Effector CD8-positive, alpha-beta T cell (primary cell): ENCODE data around the gene ZNF621.

Experiments used
- DNase-seq: peaks from one replicate; lab custom pipeline; 2025; lab: John Stamatoyannopoulos, UW
- total RNA-seq, 4 experiments: gene quantifications; one replicate each; lab custom pipeline; 2026; lab: John Stamatoyannopoulos, UW

Gene ZNF621
- 38.1 to 74.5 (median 53.5) reads per million in 4 experiments for total RNA-seq

DNA sequence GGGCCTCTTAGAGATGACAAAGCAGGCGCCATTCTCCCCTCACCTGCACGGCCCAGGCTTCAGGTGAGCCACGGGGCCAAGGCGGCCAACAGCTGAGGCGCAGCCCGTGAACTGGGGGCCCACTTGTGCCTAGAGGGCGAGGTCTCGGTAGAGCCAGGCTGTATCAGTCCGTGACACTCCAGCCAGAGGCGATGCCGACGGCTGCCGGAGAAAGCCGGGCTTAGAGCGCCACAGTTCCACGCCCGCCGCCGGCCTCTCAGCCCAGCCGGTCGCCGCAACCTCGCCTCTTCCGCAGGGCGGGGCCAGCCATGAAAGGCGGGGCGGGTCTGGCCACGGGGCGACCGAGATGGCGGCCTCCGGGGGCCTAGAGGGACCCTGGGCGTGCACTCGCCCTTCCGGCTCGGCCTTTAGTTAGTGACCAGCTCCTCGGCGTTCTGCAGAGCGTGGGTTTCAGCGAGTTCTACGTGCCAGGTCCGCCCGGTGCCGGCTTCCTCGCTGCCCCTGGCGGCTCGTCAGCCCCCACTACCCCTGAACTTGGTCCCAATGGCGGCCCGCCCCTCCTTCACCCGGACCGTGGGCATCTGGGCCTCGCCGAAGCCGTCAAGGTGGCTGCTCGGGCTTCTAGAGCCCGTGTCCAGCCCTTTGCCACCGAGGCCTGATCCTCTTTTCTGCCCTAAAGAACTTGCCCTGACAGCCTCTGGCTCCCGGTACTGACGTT, at the start of gene ZNF621:
ZNF621 (plus strand) TSS at position 393 of the 718 bp plus-strand sequence. CDS start 881 bp downstream, outside the sequence.
- peak; percentile 64 for DNase-seq

- DNase-seq = peak; percentile 18
Measured at GRCh38 chr3:40476478-40477470, 48.0 kb upstream of the ZNF621 start, which contains the start of gene ZNF619. Gene ZNF619 (plus strand): TSS chr3:40477122. CDS start chr3:40477980, 858 bp downstream.

DNA sequence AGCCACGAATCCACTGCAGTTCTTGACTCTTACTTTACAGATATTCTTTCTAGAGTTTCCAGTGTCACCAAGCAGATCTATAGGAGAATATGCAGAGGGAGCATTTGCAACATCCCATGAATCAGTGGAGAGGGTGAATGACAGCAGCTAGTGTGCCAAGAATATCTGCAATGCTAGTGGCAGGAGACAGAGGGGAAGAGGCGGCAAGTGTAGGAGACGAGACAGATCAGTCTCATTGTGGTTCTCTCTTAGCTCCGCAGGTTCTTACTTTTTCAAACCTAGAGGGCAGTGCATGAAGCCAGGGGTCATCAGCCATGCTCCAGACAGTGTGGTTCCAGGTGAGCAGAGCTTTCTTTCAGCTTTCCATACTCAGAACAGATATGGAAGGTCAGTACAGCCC, 47.1 kb upstream of the ZNF621 start:
- no peak for DNase-seq

DNA sequence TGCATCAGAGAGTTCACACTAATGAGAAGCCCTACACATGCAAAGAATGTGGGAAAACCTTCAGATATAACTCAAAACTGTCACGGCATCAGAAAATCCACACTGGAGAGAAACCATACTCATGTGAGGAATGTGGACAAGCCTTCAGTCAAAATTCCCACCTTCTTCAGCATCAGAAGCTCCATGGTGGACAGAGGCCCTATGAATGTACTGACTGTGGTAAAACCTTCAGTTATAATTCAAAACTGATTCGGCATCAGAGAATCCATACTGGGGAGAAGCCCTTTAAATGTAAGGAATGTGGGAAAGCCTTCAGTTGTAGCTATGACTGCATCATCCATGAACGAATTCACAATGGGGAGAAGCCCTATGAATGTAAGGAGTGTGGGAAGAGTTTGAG, 37.6 kb upstream of the ZNF621 start:
- DNase-seq = no peak

DNA sequence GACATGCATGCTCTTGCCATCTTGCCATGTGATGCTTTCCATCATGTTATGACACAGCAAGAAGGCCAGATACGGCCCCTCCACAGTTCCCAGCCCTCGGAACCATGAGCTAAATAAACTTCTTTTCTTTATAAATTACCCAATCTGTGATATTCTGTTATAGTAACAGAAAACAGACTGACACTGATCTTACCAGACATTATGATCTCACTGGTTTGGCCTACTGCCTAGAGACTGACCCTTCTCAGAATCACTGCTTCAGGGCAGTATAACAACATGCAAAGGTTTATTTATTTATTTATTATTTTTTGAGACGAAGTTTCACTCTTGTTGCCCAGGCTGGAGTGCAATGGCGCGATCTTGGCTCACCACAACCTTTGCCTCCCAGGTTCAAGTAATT, 33.8 kb upstream of the ZNF621 start:
- no peak for DNase-seq

GRCh38 chr3:40494698-40495097, 30.1 kb upstream of the ZNF621 start:
- DNase-seq = no peak

- DNase-seq = no peak
Measured at GRCh38 chr3:40497288-40497687, 27.5 kb upstream of the ZNF621 start.

GRCh38 chr3:40499952-40500351, 24.8 kb upstream of the ZNF621 start:
- no peak for DNase-seq

- DNase-seq = no peak
Measured at GRCh38 chr3:40502034-40502433, 22.7 kb upstream of the ZNF621 start.

DNA sequence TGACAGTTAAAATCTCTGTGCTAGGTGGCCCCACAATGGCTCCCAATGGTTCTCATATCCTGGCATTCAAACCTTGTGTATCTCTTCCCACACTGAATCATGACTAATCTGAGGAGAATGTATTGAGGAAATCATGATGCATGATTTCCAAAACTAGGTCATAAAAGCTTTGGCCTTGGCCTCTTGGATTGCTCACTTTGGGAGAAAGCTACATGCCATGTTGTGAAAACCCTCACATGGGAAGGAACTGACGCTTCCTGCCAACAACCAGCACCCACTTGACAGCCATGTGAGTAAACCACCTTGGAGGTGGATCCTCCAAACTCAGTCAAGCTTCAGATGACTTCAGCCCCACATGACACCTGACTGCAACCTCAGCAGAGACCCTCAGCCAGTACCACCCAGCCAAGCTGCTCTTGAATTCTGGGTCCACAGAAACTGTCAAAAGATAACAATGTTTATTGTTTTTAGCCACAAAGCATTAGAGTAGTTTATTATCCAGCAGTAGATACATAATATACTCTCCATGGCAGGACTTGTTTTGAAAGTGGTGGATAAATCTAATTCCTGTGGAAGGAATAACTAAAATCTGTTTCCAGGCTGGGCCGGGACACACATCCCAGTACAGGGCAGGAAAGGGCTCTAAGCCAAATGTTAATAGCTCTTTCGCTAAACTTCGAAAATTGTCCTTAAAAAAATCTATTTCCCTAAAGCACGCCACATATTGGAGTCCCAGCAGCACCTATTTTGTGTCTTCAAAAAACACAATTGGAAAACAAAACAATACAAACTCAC, 19.9 kb upstream of the ZNF621 start:
- DNase-seq = no peak

- DNase-seq = peak; percentile 26
Measured at GRCh38 chr3:40505599-40506462, 18.9 kb upstream of the ZNF621 start, which contains the start of gene ZNF620. Gene ZNF620 (plus strand): TSS chr3:40506039. CDS start chr3:40506353, 314 bp downstream.

DNA sequence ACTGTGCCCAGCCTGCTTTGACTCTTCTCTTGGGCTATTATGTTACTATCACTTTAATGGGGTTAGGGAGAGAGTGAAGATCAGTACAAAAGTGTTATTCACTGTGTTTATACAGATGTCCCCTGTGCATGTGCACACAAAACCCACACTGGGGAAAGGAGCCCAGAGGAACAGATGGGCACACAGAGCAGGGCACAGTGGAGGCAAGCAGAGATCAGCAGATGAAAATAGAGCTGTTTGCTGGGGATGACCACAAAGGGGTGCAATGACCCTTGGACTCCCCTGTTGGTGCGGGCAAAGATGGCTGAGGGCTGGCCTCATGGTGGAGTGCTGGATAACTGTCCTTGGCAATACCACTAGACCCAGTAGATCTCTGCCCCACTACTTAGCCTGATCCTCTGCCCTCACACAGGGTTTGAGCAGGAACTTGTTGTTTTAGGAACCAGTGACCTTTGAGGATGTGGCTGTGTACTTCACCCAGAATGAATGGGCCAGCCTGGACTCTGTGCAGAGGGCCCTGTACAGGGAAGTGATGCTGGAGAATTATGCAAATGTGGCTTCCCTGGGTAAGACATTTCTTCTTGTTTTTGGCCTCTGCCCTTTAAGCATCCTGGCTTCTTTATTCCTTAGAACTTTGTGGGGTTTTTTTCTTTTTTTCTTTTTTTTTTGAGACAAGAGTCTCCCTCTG, 13.6 kb upstream of the ZNF621 start:
- DNase-seq = no peak

DNA sequence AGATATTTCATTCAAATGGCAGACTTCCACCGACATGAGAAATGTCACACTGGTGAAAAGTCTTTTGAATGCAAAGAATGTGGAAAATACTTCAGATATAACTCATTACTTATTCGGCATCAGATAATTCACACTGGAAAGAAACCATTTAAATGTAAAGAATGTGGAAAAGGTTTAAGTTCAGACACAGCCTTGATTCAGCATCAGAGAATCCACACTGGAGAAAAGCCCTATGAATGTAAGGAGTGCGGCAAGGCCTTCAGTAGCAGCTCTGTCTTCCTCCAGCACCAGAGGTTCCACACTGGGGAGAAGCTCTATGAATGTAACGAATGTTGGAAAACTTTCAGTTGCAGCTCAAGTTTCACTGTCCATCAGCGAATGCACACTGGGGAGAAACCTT, 8.6 kb upstream of the ZNF621 start:
- DNase-seq = no peak

DNA sequence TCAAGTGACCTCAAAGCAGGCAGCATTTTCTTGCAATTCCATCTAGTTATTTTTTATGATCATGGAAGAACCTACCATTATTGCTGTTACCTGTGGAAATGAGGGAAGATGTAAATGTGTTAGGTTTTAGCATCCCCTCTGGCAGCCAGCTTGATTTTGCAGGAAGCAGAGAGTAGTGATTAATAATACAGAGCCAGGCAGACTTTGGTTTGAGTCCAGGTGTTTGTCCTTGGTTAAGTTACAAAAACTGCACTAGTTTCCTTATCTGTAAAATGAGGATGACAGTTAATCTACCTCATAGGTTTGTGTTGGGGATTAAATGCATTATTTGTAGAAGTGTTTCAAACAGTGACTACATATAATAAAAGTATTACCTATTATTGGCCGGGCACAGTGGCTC, 6.7 kb upstream of the ZNF621 start:
- no peak for DNase-seq

DNA sequence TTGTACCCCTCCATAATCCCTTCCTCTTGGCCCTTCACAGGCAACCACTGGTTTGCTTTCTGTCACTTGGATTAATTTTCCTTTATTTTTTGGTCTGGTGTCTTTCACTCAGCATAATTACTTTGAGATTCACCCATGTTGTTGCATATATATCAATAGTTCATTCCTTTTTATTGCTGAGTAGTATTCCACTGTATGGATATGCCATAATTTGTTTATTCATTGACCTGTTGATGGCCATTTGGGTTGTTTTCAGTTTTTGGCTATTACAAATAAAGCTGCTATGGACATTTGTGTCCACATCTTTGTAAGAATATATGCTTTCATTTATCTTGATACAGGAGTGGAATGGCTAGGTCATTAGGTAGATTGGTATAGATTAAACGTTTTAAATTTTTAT, 5.9 kb upstream of the ZNF621 start:
- DNase-seq = no peak

DNA sequence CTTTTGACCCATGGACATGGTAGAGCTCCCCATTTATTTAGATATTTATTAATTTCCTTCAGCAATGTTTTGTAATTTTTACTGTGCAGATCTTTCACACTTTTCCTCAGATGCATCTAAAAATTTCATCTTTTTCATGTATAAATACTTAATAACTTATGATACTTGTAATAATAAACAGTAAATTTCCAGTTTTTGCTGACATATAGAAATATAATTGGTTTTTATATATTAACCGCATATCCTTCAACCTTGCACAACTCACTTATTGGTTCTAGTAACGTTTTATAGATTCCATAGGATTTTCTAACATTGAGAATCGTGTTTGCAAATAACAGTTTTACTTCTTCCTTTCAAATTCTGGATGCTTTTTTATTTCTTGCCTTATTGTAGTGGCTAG, 3.5 kb upstream of the ZNF621 start:
- DNase-seq = no peak

DNA sequence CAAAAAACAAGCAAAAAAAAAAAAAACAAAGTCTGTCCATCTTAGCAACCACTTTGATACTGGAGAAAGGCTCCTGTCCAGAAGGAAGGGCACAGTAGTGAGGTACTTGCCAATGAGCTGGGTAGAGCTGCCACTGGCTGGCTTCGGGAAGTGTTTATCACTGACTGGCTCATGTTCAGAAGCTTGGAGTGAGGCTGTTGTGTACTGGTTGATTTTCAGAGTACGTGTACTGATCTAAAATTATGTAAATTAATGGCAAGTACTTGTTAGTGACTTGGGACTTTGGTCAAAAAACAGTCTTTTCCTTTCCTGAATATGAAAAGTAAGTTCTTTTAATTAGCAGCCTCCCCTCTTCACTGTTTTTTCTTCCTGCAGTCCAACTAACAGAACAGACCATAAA, 979 bp upstream of the ZNF621 start:
- DNase-seq = no peak

DNA sequence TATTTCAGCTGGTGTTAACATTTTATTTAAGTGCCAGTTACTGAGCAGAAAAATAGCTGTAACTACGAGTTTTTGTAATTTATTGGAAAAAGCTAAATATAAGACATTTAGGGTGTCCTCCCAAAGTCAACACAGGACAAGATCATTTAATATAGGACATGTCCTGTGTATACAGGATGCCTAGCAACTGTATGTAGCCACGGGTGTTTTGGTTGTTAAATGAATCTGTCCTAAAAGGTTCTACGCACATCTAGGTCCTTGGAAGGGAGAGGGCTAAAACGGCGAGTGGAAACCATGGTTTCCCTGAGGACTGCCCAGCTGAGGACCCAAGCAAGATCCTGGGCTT, 565 bp upstream of the ZNF621 start:
- no peak for DNase-seq

DNA sequence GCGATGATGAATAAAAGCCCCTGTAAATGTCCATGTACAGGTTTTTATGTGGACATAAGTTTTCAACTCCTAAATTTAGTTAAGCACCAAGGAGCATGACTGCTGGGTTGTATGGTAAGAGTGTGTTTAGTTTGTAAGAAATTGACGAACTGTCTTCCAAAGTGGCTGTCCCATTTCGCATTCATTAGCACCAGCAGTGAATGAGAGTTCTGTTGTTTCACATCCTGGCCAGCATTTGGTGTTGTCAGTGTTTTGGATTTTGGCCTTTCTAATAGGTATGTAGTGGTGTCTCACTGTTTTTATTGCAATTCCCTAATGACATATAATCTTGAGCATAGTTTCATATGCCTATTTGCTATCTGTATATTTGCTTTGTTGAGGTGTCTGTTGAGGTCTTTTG, 3.7 kb downstream of the ZNF621 start:
- no peak for DNase-seq

DNA sequence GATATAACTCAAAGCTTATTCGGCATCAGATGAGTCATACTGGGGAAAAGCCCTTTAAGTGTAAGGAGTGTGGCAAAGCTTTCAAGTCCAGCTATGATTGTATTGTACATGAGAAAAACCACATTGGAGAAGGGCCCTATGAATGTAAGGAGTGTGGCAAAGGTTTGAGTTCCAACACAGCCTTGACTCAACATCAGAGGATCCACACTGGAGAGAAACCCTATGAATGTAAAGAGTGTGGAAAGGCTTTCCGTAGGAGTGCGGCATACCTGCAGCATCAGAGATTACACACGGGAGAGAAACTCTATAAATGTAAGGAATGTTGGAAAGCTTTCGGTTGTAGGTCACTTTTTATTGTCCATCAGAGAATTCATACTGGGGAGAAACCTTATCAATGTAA, 7.5 kb downstream of the ZNF621 start:
- DNase-seq = no peak
